Body of pancreas (tissue), 4 donors: ENCODE data around the gene TMEM217. TPM values are rescaled to one million over a fixed set of nuclear protein-coding genes. Genes with fewer than 3 reads are reported as not detected.
A peak's percentile ranks its signal among the peaks of the same experiment; 100 is the strongest.

Source experiments
- ATAC-seq: fragments of 150-250 bp; one replicate; pipeline ENCODE4 v1.9.1; 2016
- DNase-seq, 4 donors: peaks; one replicate each; pipeline ENCODE4 v3.0.0-alpha.2; 2019
- H3K27ac ChIP-seq, 4 donors: fragments of 200-600 bp; sonication (generic); 1 replicate in 3 of 4; 2 replicates in 1 of 4; pipeline versions ENCODE4 v1.5.1 to v1.6.1; 2016 to 2019; ENCODE audit warnings: mild to moderate bottlenecking in 1 of 4, mixed read lengths in 1 of 4, moderate library complexity in 1 of 4
- H3K27me3 ChIP-seq, 2 donors: fragments of 200-600 bp; sonication (generic); one replicate each; pipeline ENCODE4 v1.6.0; 2016; ENCODE audit warnings: mild to moderate bottlenecking in 1 of 2
- H3K36me3 ChIP-seq, 2 donors: fragments of 200-600 bp; sonication (generic); replicated peaks in 1 of 2; 2 replicates each; pipeline ENCODE4 v1.5.1; 2016; ENCODE audit warnings: low read depth in 2 of 2; ENCODE audit not compliant: insufficient read depth in 1 of 2
- H3K4me1 ChIP-seq: fragments of 200-600 bp; sonication (generic); one replicate; pipeline ENCODE4 v1.6.0; 2016
- H3K4me3 ChIP-seq, 2 donors: fragments of 200-600 bp; sonication (generic); 1 replicate in 1 of 2; 2 replicates in 1 of 2; pipeline ENCODE4 v1.5.1; 2016 to 2019
- H3K9me3 ChIP-seq, 3 donors: fragments of 200-600 bp; sonication (generic); 1 replicate in 2 of 3; 2 replicates in 1 of 3; pipeline ENCODE4 v1.5.1; 2016
- CTCF ChIP-seq, 7 experiments: fragments of 450-650 bp in 4 of 7; fragments of 200-600 bp in 3 of 7; sonication (generic) in 3 of 7; IDR thresholded peaks; one replicate each; pipeline ENCODE4 v1.5.1; 2016 to 2019; ENCODE audit warnings: antibody characterized with exemption in 7 of 7
- POLR2A ChIP-seq, 3 donors: fragments of 450-650 bp; IDR thresholded peaks; one replicate each; pipeline ENCODE4 v1.6.1; 2016; ENCODE audit warnings: antibody characterized with exemption in 3 of 3, mild to moderate bottlenecking in 2 of 3
- WGBS, 2 donors: methylation state at CpG; one replicate each; pipeline ENCODE4 v1.1.5; 2017; 5-methylcytosine and 5-hydroxymethylcytosine counted together
- intact Hi-C: fragments of 100-400 bp; cut with DNase I; formaldehyde crosslinking; loops from one replicate; pipeline ENCODE4 v1.15.1; 2023
- total RNA-seq, 2 donors: library from RNA; depleted of rRNA; stranded (reverse); fragments of >200 nt; gene quantifications; one replicate each; pipeline ENCODE4 v1.1.0, GENCODE V29; 2016

TMEM217 gene
- total RNA-seq, 2 donors from 2014 or later = not detected

- DNase-seq = no peak
- Histone ChIP-seq H3K36me3 (peaks cover 9 to 12% of the 10 kb centered on the region in 2 donors), H3K27me3 (no peaks in the 10 kb centered on the region), H3K4me1 (peaks cover 28% of the 10 kb centered on the region), H3K27ac (peak overlapping the region in 1 of 4 donors; percentile 21), H3K4me3 (no peak overlapping the region), H3K9me3 (no peaks in the 10 kb centered on the region)
- intact Hi-C loops = loop anchor here (5.0 to 10.0 kb wide), 4 partner anchors 34 to 408 kb away; no protein-coding TSS in a partner anchor
- 81 to 83% methylated on average over 7 of the region's 7 CpGs for WGBS, 2 donors
- no peak for ATAC-seq
- TF ChIP-seq CTCF (IDR thresholded peaks at IDR 0.05) (no peak), POLR2A (IDR thresholded peaks at IDR 0.05) (no peak)
These were observed 84.9 kb downstream of the TMEM217 start for GRCh38 chr6:37172912-37173492.

GRCh38 chr6:37171970-37172812, 85.8 kb downstream of the TMEM217 start:
- H3K36me3 ChIP-seq = peaks cover 9 to 12% of the 10 kb centered on the region in 2 donors
- peak; percentile 89 to 99 (median 99) for TF ChIP-seq CTCF (IDR thresholded peaks at IDR 0.05)
- TF ChIP-seq POLR2A (IDR thresholded peaks at IDR 0.05) = peak in 2 of 3 donors; percentile 33 to 39
- H3K9me3 ChIP-seq = no peaks in the 10 kb centered on the region
- no peaks in the 10 kb centered on the region for H3K27me3 ChIP-seq
- peak overlapping the region in 3 of 4 donors; percentile 88 to 91 (median 89) for H3K27ac ChIP-seq
- ATAC-seq = peak; percentile 29
- H3K4me1 ChIP-seq = peaks cover 28% of the 10 kb centered on the region
- H3K4me3 ChIP-seq = peak overlapping the region; percentile 12 to 13
- 7 to 8% methylated on average over 16 to 17 of the region's 17 CpGs for WGBS, 2 donors
- intact Hi-C loops = loop anchor here (5.0 to 10.0 kb wide), 4 partner anchors 35 to 407 kb away; no protein-coding TSS in a partner anchor
- peak; percentile 91 to 95 (median 94) for DNase-seq

- intact Hi-C loops = loop anchor here (5.0 to 10.0 kb wide), 4 partner anchors 36 to 407 kb away; no protein-coding TSS in a partner anchor
- ATAC-seq (no peak), DNase-seq (peak; percentile 43 to 59 (median 54))
- Histone ChIP-seq H3K27ac (peak overlapping the region; percentile 88 to 91 (median 90)), H3K9me3 (no peaks in the 10 kb centered on the region), H3K27me3 (no peaks in the 10 kb centered on the region), H3K4me3 (peak overlapping the region; percentile 12 to 85), H3K4me1 (peaks cover 28% of the 10 kb centered on the region), H3K36me3 (peaks cover 9 to 12% of the 10 kb centered on the region in 2 donors)
- WGBS, 2 donors = 0 to 1% methylated on average over 19 to 43 of the region's 45 CpGs
- TF ChIP-seq CTCF (IDR thresholded peaks at IDR 0.05) (no peak), POLR2A (IDR thresholded peaks at IDR 0.05) (no peak)
These were observed 86.6 kb downstream of the TMEM217 start for GRCh38 chr6:37171201-37171969.

GRCh38 chr6:37170273-37171200, 87.4 kb downstream of the TMEM217 start:
- intact Hi-C loops = loop anchor here (5.0 to 10.0 kb wide), 4 partner anchors 37 to 406 kb away; no protein-coding TSS in a partner anchor
- no peak for TF ChIP-seq POLR2A (IDR thresholded peaks at IDR 0.05)
- peak in 5 of 7 experiments; percentile 25 to 35 (median 31) for TF ChIP-seq CTCF (IDR thresholded peaks at IDR 0.05)

More at GRCh38 chr6:37170273-37171200, 87.4 kb downstream of the TMEM217 start:
- H3K27me3 ChIP-seq = no peaks in the 10 kb centered on the region
- H3K4me3 ChIP-seq = peak overlapping the region; percentile 26 to 85
- H3K27ac ChIP-seq = peak overlapping the region; percentile 88 to 91 (median 90)
- peaks cover 9 to 12% of the 10 kb centered on the region in 2 donors for H3K36me3 ChIP-seq
- no peaks in the 10 kb centered on the region for H3K9me3 ChIP-seq
- peak; percentile 21 for ATAC-seq
- peak; percentile 58 to 71 (median 66) for DNase-seq
- 0 to 1% methylated on average over 7 to 77 of the region's 92 CpGs for WGBS, 2 donors
- peaks cover 28% of the 10 kb centered on the region for H3K4me1 ChIP-seq
